GM15510 (cell line): ENCODE measurements around the gene STX8.

Experiments
- POLR2A ChIP-seq: IDR thresholded peaks from 3 replicates; pipeline ENCODE4 v1.6.1; 2011; ENCODE audit warnings: borderline replicate concordance; ENCODE audit not compliant: insufficient read length; ENCODE audit errors: extremely low read depth

Gene STX8

GRCh38 chr17:9321890-9322289, 253.7 kb downstream of the STX8 start:
- TF ChIP-seq POLR2A = no peak

GRCh38 chr17:9315360-9315759, 260.3 kb downstream of the STX8 start:
- no peak for TF ChIP-seq POLR2A

- no peak for TF ChIP-seq POLR2A
These were observed 262.3 kb downstream of the STX8 start for GRCh38 chr17:9313346-9313745.

- no peak for TF ChIP-seq POLR2A
These were observed 266.4 kb downstream of the STX8 start for GRCh38 chr17:9309216-9309615.

- no peak for TF ChIP-seq POLR2A
These were observed 267.6 kb downstream of the STX8 start for GRCh38 chr17:9308069-9308468.

- no peak for TF ChIP-seq POLR2A
These were observed 268.2 kb downstream of the STX8 start for GRCh38 chr17:9307313-9307998.

GRCh38 chr17:9306086-9306485, 269.5 kb downstream of the STX8 start:
- no peak for TF ChIP-seq POLR2A

- TF ChIP-seq POLR2A = no peak
These were observed 275.9 kb downstream of the STX8 start for GRCh38 chr17:9299695-9300094.

- no peak for TF ChIP-seq POLR2A
These were observed 276.8 kb downstream of the STX8 start for GRCh38 chr17:9298776-9299295.

- TF ChIP-seq POLR2A = no peak
These were observed 277.5 kb downstream of the STX8 start for GRCh38 chr17:9298135-9298534.

- TF ChIP-seq POLR2A = no peak
These were observed 280.9 kb downstream of the STX8 start for GRCh38 chr17:9294661-9295210.

- no peak for TF ChIP-seq POLR2A
These were observed 283.1 kb downstream of the STX8 start for GRCh38 chr17:9292561-9292941.

- no peak for TF ChIP-seq POLR2A
These were observed 283.6 kb downstream of the STX8 start for GRCh38 chr17:9291912-9292560.

- TF ChIP-seq POLR2A = no peak
These were observed 285.4 kb downstream of the STX8 start for GRCh38 chr17:9290226-9290613.

GRCh38 chr17:9287306-9287705, 288.3 kb downstream of the STX8 start:
- no peak for TF ChIP-seq POLR2A

GRCh38 chr17:9286434-9286833, 289.2 kb downstream of the STX8 start:
- TF ChIP-seq POLR2A = no peak
